IMR-90 (cell line): ENCODE measurements around the gene RYR3. TPM values are rescaled to one million over a fixed set of nuclear protein-coding genes. Genes with fewer than 3 reads are reported as not detected.

Source experiments
- ATAC-seq: fragments of 200-7000 bp; cut with Tn5 transposase; 2 replicates; pipeline ENCODE4 v1.9.1; 2020; ENCODE audit warnings: low read depth, mild to moderate bottlenecking, moderate library complexity
- BruUV-seq: library from RNA; stranded (reverse); fragments of 400-500 nt; replicated peaks from 2 replicates; lab custom pipeline; 2021; lab: Mats Ljungman, UMichigan
- CTCF ChIA-PET: fragments of 300-600 bp; formaldehyde crosslinking; extraction: SDS; loops from one replicate; lab custom pipeline; 2021; ENCODE audit warnings: antibody characterized with exemption; lab: Yijun Ruan, JAX
- POLR2A ChIA-PET: fragments of 300-600 bp; sonication (Branson Sonifier 250); formaldehyde crosslinking; loops from one replicate; lab custom pipeline; 2022; ENCODE audit warnings: antibody characterized with exemption; ENCODE audit not compliant: unreplicated experiment; lab: Charles Lee
- DNase-seq: peaks from one replicate; pipeline ENCODE4 v3.0.0; 2013
- H2AFZ ChIP-seq: replicated peaks from 2 replicates; pipeline ENCODE3; 2013; ENCODE audit warnings: low read length, mild to moderate bottlenecking; ENCODE audit not compliant: poor library complexity
- H2AK5ac ChIP-seq: 2 replicates; pipeline ENCODE4 v1.6.1; 2013; ENCODE audit warnings: low read depth, low read length, inconsistent platforms
- H2AK9ac ChIP-seq: replicated peaks from 2 replicates; pipeline ENCODE3; 2013; ENCODE audit warnings: mild to moderate bottlenecking, low read depth, low read length, moderate library complexity; ENCODE audit not compliant: poor library complexity
- H2BK120ac ChIP-seq: 2 replicates; pipeline ENCODE4 v1.6.1; 2013; ENCODE audit warnings: low read depth, low read length, inconsistent platforms
- H2BK15ac ChIP-seq: 3 replicates; pipeline ENCODE4 v1.6.1; 2013; ENCODE audit warnings: low read depth, low read length, inconsistent platforms
- H2BK20ac ChIP-seq: 2 replicates; pipeline ENCODE4 v1.6.1; 2013; ENCODE audit warnings: low read depth, mild to moderate bottlenecking, inconsistent platforms, low read length, moderate library complexity
- H2BK5ac ChIP-seq: 2 replicates; pipeline ENCODE4 v1.6.1; 2013; ENCODE audit warnings: mild to moderate bottlenecking, low read depth, low read length, inconsistent platforms; ENCODE audit not compliant: poor library complexity, severe bottlenecking
- H3K14ac ChIP-seq: replicated peaks from 2 replicates; pipeline ENCODE4 v1.6.1; 2013; ENCODE audit warnings: low read depth, low read length, inconsistent platforms
- H3K18ac ChIP-seq: 2 replicates; pipeline ENCODE4 v1.6.1; 2013; ENCODE audit warnings: low read depth, low read length, control low read depth
- H3K23ac ChIP-seq: 2 replicates; pipeline ENCODE4 v1.6.1; 2013; ENCODE audit warnings: low read depth, low read length, inconsistent platforms
- H3K27ac ChIP-seq: 2 replicates; pipeline ENCODE4 v1.5.1; 2013; ENCODE audit warnings: mild to moderate bottlenecking, control low read depth, low read length; ENCODE audit not compliant: insufficient read depth
- H3K27me3 ChIP-seq: 2 replicates; pipeline ENCODE4 v1.6.1; 2013; ENCODE audit warnings: low read length; ENCODE audit not compliant: control insufficient read depth, insufficient read depth
- H3K36me3 ChIP-seq: 2 replicates; pipeline ENCODE4 v1.6.1; 2013; ENCODE audit warnings: low read length, mixed read lengths; ENCODE audit not compliant: control insufficient read depth, insufficient read depth
- H3K4ac ChIP-seq: 2 replicates; pipeline ENCODE4 v1.6.1; 2013; ENCODE audit warnings: low read depth, low read length, inconsistent platforms
- H3K4me1 ChIP-seq: 2 replicates; pipeline ENCODE4 v1.6.1; 2013; ENCODE audit warnings: low read length, mixed read lengths; ENCODE audit not compliant: control insufficient read depth, insufficient read depth
- H3K4me2 ChIP-seq: 2 replicates; pipeline ENCODE4 v1.6.1; 2013; ENCODE audit warnings: low read depth, mild to moderate bottlenecking, control low read depth, low read length, moderate library complexity
- H3K4me3 ChIP-seq: 2 replicates; pipeline ENCODE4 v1.5.1; 2013; ENCODE audit warnings: low read depth, mild to moderate bottlenecking, control low read depth, low read length, moderate library complexity; ENCODE audit not compliant: insufficient read depth
- H3K56ac ChIP-seq: 2 replicates; pipeline ENCODE4 v1.6.1; 2013; ENCODE audit warnings: low read length, inconsistent platforms; ENCODE audit not compliant: insufficient read depth; ENCODE audit errors: extremely low read depth
- H3K79me1 ChIP-seq, 2 experiments: 2 replicates each; pipeline ENCODE4 v1.6.1; 2013; ENCODE audit warnings: low read length in 2 of 2, inconsistent platforms in 1 of 2, low read depth in 1 of 2
- H3K9ac ChIP-seq: 2 replicates; pipeline ENCODE4 v1.6.1; 2013; ENCODE audit warnings: low read depth, low read length, control low read depth
- H3K9me1 ChIP-seq: 2 replicates; pipeline ENCODE4 v1.6.1; 2013; ENCODE audit warnings: low read length, inconsistent platforms; ENCODE audit not compliant: insufficient read depth
- H3K9me3 ChIP-seq: 2 replicates; pipeline ENCODE4 v1.6.1; 2013; ENCODE audit warnings: low read length; ENCODE audit not compliant: control insufficient read depth, insufficient read depth
- H4K20me1 ChIP-seq: 2 replicates; pipeline ENCODE4 v1.6.1; 2013; ENCODE audit warnings: low read length, inconsistent platforms; ENCODE audit not compliant: insufficient read depth
- H4K5ac ChIP-seq: 2 replicates; pipeline ENCODE4 v1.6.1; 2013; ENCODE audit warnings: mild to moderate bottlenecking, low read depth, low read length, control low read depth
- H4K8ac ChIP-seq, 2 experiments: 2 replicates each; pipeline ENCODE4 v1.6.1; 2013; ENCODE audit warnings: low read depth in 2 of 2, low read length in 2 of 2, control low read depth in 1 of 2, inconsistent platforms in 1 of 2
- H4K91ac ChIP-seq: 2 replicates; pipeline ENCODE4 v1.6.1; 2013; ENCODE audit warnings: low read depth, low read length, inconsistent platforms; ENCODE audit not compliant: insufficient read depth
- BHLHE40 ChIP-seq: fragments of 150-350 bp; IDR thresholded peaks from 2 replicates; pipeline ENCODE4 v1.6.1; 2016; ENCODE audit warnings: mild to moderate bottlenecking, low read depth, low read length
- CHD1 ChIP-seq: IDR thresholded peaks from 2 replicates; pipeline ENCODE4 v1.6.1; 2012; ENCODE audit warnings: low read depth, low read length, improper control_type of control experiment
- CTCF ChIP-seq: conservative IDR thresholded peaks from 2 replicates; pipeline ENCODE4 v1.5.1; 2012; ENCODE audit warnings: mild to moderate bottlenecking, low read depth, low read length, improper control_type of control experiment
- ELK1 ChIP-seq: fragments of 150-350 bp; IDR thresholded peaks from 2 replicates; pipeline ENCODE4 v1.6.1; 2016; ENCODE audit warnings: low read depth, mild to moderate bottlenecking, low read length, moderate library complexity, borderline replicate concordance
- MAFK ChIP-seq: IDR thresholded peaks from 2 replicates; pipeline ENCODE4 v1.6.1; 2012; ENCODE audit warnings: low read depth, low read length, improper control_type of control experiment
- MAZ ChIP-seq: IDR thresholded peaks from 2 replicates; pipeline ENCODE4 v1.6.1; 2012; ENCODE audit warnings: low read depth, mild to moderate bottlenecking, low read length, improper control_type of control experiment, moderate library complexity, borderline replicate concordance
- NFE2L2 ChIP-seq: fragments of 150-350 bp; IDR thresholded peaks from 2 replicates; pipeline ENCODE4 v1.6.1; 2016; ENCODE audit warnings: low read depth, mild to moderate bottlenecking, low read length
- POLR2A ChIP-seq: IDR thresholded peaks from 2 replicates; pipeline ENCODE4 v1.6.1; 2012; ENCODE audit warnings: mild to moderate bottlenecking, low read depth, low read length
- RCOR1 ChIP-seq: IDR thresholded peaks from 2 replicates; pipeline ENCODE4 v1.6.1; 2012; ENCODE audit warnings: mild to moderate bottlenecking, low read length, improper control_type of control experiment; ENCODE audit not compliant: insufficient replicate concordance
- RFX5 ChIP-seq: IDR thresholded peaks from 2 replicates; pipeline ENCODE4 v1.8.0; 2012; ENCODE audit warnings: low read depth, mild to moderate bottlenecking, low read length, moderate library complexity
- SMC3 ChIP-seq: fragments of 150-350 bp; IDR thresholded peaks from 2 replicates; pipeline ENCODE4 v1.6.1; 2016; ENCODE audit warnings: low read depth, mild to moderate bottlenecking, antibody characterized with exemption, low read length, moderate library complexity
- USF2 ChIP-seq: fragments of 150-350 bp; IDR thresholded peaks from 2 replicates; pipeline ENCODE4 v1.6.1; 2017; ENCODE audit warnings: mild to moderate bottlenecking, antibody characterized with exemption, low read length, low read depth
- WGBS, 2 experiments: methylation state at CpG; one replicate each; pipeline versions ENCODE4 v1.1.5 to v1.1.7; 2013; ENCODE audit warnings: missing lambda C conversion rate in 2 of 2; ENCODE audit not compliant: insufficient read length in 1 of 2; ENCODE audit errors: extremely low coverage in 2 of 2; 5-methylcytosine and 5-hydroxymethylcytosine counted together
- dilution Hi-C: fragments of 300-500 bp; cut with HindIII; formaldehyde crosslinking; loops from one replicate; pipeline ENCODE4 v1.14.3; 2018; ENCODE audit warnings: low sequenced_read_pairs; ENCODE audit not compliant: unreplicated experiment
- in situ Hi-C: fragments of 300-500 bp; cut with MboI; formaldehyde crosslinking; loops from 3 replicates; pipeline ENCODE4 v1.14.3; 2019; ENCODE audit warnings: low sequenced_read_pairs, inconsistent platforms, mixed read lengths
- intact Hi-C: fragments of 100-400 bp; cut with micrococcal nuclease; formaldehyde crosslinking; loops from 2 replicates; pipeline ENCODE4 v1.10.0; 2022
- polyA plus RNA-seq, 3 experiments: library from polyadenylated mRNA; depleted of rRNA; stranded (reverse); fragments of >200 nt; gene quantifications; 2 replicates each; pipeline ENCODE4 v1.2.3, GENCODE V29; 2012; ENCODE audit warnings: low replicate concordance in 1 of 3
- total RNA-seq: library from RNA; depleted of rRNA; stranded (reverse); fragments of >200 nt; gene quantifications from 2 replicates; pipeline ENCODE4 v1.2.3, GENCODE V29; 2012

The RYR3 gene
- total and polyA plus RNA-seq, 2 of the 4 experiments (the other 2 are of a cell fraction) = 0.18 TPM; not detected in 1

- no peaks in the 10 kb centered on the region for H3K79me1 ChIP-seq
- no peak overlapping the region for H3K18ac ChIP-seq
- no peak overlapping the region for H4K8ac ChIP-seq
- no peaks in the 10 kb centered on the region for H3K9me1 ChIP-seq
- no peak overlapping the region for H3K27ac ChIP-seq
- H2AK9ac ChIP-seq = no peak overlapping the region
- in situ Hi-C loops (loop anchor here (10.0 kb wide), 2 partner anchors 396 to 466 kb away; no protein-coding TSS in a partner anchor), intact Hi-C loops (no loop called here), dilution Hi-C loops (no loop called here)
- 71% methylated on average over 1 of the region's 8 CpGs; no CpG with 5 or more reads in 1 of the 2 experiments for WGBS, 2 experiments
- no peak overlapping the region for H3K4me3 ChIP-seq
- H4K5ac ChIP-seq = no peak overlapping the region
- ATAC-seq (no peak), DNase-seq (no peak)
- H3K4ac ChIP-seq = no peak overlapping the region
- no peaks in the 10 kb centered on the region for H3K4me1 ChIP-seq
- H3K56ac ChIP-seq = no peak overlapping the region
- H3K4me2 ChIP-seq = no peak overlapping the region
- ChIA-PET CTCF (interaction anchor here (0.8 to 1.7 kb wide), 13 partner anchors 8 to 467 kb away, joined by 3 to 29 read pairs (median 5); no protein-coding TSS in a partner anchor), POLR2A (no interaction called here)
- H3K9me3 ChIP-seq = no peaks in the 10 kb centered on the region
- TF ChIP-seq RFX5 (no peak), CTCF (no peak), USF2 (no peak), POLR2A (no peak), ELK1 (no peak), MAZ (no peak), SMC3 (no peak), RCOR1 (no peak), BHLHE40 (no peak), MAFK (no peak), NFE2L2 (no peak), CHD1 (no peak)
- peaks cover 13% of the 10 kb centered on the region for H3K27me3 ChIP-seq
- H2BK120ac ChIP-seq = no peak overlapping the region
- BruUV-seq = no TSS peak
- H2BK20ac ChIP-seq = no peak overlapping the region
- no peak overlapping the region for H3K23ac ChIP-seq
- H3K14ac ChIP-seq = no peak overlapping the region
- no peak overlapping the region for H2AFZ ChIP-seq
- no peak overlapping the region for H2BK15ac ChIP-seq
- no peak overlapping the region for H2AK5ac ChIP-seq
- H3K9ac ChIP-seq = no peak overlapping the region
- no peak overlapping the region for H4K91ac ChIP-seq
- H4K20me1 ChIP-seq = no peaks in the 10 kb centered on the region
- H3K36me3 ChIP-seq = no peaks in the 10 kb centered on the region
- H2BK5ac ChIP-seq = no peak overlapping the region
These were observed 390.5 kb downstream of the RYR3 start for GRCh38 chr15:33701304-33701696.
